ENCODE results near the gene ADAD2.

ADAD2 gene

DNA sequence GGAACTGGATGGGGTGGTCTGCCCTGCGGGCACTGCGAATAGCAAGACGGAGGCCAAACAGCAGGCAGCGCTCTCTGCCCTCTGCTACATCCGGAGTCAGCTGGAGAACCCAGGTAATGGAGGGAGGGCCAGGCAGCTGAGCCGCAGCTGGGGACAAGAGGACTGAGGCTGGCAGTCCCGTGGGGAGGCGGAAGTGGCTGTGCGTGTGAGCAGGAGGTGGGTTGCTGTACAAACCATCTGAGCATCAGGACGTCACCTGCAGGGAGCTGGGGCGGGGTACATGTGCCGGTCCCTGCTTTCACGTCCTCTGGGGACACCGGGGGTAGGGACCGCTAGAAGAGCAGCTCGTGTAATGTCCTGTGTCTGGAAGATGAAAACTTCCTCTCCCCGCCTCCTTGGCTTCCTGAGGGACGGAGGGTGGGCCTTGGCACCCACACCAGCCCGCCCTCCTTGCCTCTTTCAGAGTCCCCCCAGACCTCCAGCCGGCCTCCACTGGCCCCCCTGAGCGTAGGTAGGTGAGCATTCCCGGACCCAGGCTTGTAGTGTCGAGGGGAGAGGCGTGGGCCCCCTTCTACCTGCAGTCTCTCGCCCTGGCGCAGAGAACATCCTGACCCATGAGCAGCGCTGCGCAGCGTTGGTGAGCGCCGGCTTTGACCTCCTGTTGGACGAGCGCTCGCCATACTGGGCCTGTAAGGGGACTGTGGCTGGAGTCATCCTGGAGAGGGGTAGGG is 3.7 kb downstream of the ADAD2 start (continued):
- TF ChIP-seq ZNF514 (tag by site-specific recombination; IDR thresholded peaks at IDR 0.05) (no peak), KLF16 (tag by site-specific recombination; IDR thresholded peaks at IDR 0.05) (no peak)

- H3K9me3 ChIP-seq (ENCODE audit: control insufficient read depth, insufficient read depth, low read depth, low read length) = no peaks in the 10 kb centered on the region
- ChIA-PET CTCF (interaction anchor here (0.9 to 1.5 kb wide), 2 partner anchors 9 to 288 kb away, joined by 4 read pairs; partner anchors contain the start of gene TAF1C), POLR2A (no interaction called here)
Observed at GRCh38 chr16:84195201-84196093, 4.5 kb downstream of the ADAD2 start.

GRCh38 chr16:84196101-84196500 is 5.1 kb downstream of the ADAD2 start:
- ChIA-PET CTCF (interaction anchor here (0.9 to 1.5 kb wide), 2 partner anchors 9 to 287 kb away, joined by 4 read pairs; partner anchors contain the start of gene TAF1C), POLR2A (no interaction called here)
- no peak overlapping the region for H3K4me3 ChIP-seq (ENCODE audit: low read depth, low read length)
- H3K9me3 ChIP-seq (ENCODE audit: control insufficient read depth, insufficient read depth, low read depth, low read length) = no peaks in the 10 kb centered on the region
- no peaks in the 10 kb centered on the region for H3K4me1 ChIP-seq (ENCODE audit: control insufficient read depth, insufficient read depth, low read length)
- H3K27ac ChIP-seq (ENCODE audit: extremely low read depth, low read depth, low read length) = no peak overlapping the region
- no peaks in the 10 kb centered on the region for H3K36me3 ChIP-seq (ENCODE audit: control insufficient read depth in 2 of 2, insufficient read depth in 1 of 2, low read length in 2 of 2)
- TF ChIP-seq ZNF184 (tag by site-specific recombination; IDR thresholded peaks at IDR 0.05) (no peak), ZNF174 (tag by site-specific recombination; IDR thresholded peaks at IDR 0.05) (no peak), ZNF169 (tag by site-specific recombination; IDR thresholded peaks at IDR 0.05) (no peak), ZNF560 (tag by site-specific recombination; IDR thresholded peaks at IDR 0.05; ENCODE audit: borderline replicate concordance) (no peak), ZNF341 (tag by site-specific recombination; IDR thresholded peaks at IDR 0.05; ENCODE audit: low read depth) (no peak), ZNF302 (tag by site-specific recombination; IDR thresholded peaks at IDR 0.05; ENCODE audit: low read depth) (no peak), KLF16 (tag by site-specific recombination; IDR thresholded peaks at IDR 0.05) (no peak), ZBTB21 (tag by site-specific recombination; IDR thresholded peaks at IDR 0.05) (no peak), ZNF221 (tag by site-specific recombination; IDR thresholded peaks at IDR 0.05; ENCODE audit: borderline replicate concordance) (no peak), ZNF449 (tag by site-specific recombination; IDR thresholded peaks at IDR 0.05) (no peak), ZNF366 (tag by site-specific recombination; conservative IDR thresholded peaks at IDR 0.05) (no peak)

More at GRCh38 chr16:84195201-84196093, 4.5 kb downstream of the ADAD2 start:
- no peak overlapping the region for H3K27ac ChIP-seq (ENCODE audit: extremely low read depth, low read depth, low read length)
- H3K4me3 ChIP-seq (ENCODE audit: low read depth, low read length) = no peak overlapping the region
- H3K36me3 ChIP-seq (ENCODE audit: control insufficient read depth in 2 of 2, insufficient read depth in 1 of 2, low read length in 2 of 2) = no peaks in the 10 kb centered on the region
- TF ChIP-seq ZNF350 (tag by site-specific recombination; IDR thresholded peaks at IDR 0.05) (no peak), ZNF280D (tag by site-specific recombination; IDR thresholded peaks at IDR 0.05) (no peak), KLF1 (tag by site-specific recombination; IDR thresholded peaks at IDR 0.05) (no peak), ZNF664 (tag by site-specific recombination; IDR thresholded peaks at IDR 0.05) (no peak), OSR2 (tag by site-specific recombination; IDR thresholded peaks at IDR 0.05) (no peak), ZIC2 (tag by site-specific recombination; IDR thresholded peaks at IDR 0.05) (no peak), ZNF549 (tag by site-specific recombination; IDR thresholded peaks at IDR 0.05) (no peak), ZNF654 (tag by site-specific recombination; IDR thresholded peaks at IDR 0.05; ENCODE audit: low read depth) (no peak), ZNF121 (tag by site-specific recombination; IDR thresholded peaks at IDR 0.05) (no peak), ZFP69B (tag by site-specific recombination; IDR thresholded peaks at IDR 0.05) (no peak), ZSCAN23 (tag by site-specific recombination; IDR thresholded peaks at IDR 0.05) (no peak), ZNF148 (tag by site-specific recombination; IDR thresholded peaks at IDR 0.05; ENCODE audit: borderline replicate concordance) (no peak), ZNF202 (tag by site-specific recombination; IDR thresholded peaks at IDR 0.05; ENCODE audit: borderline replicate concordance) (no peak), ZNF701 (tag by site-specific recombination; IDR thresholded peaks at IDR 0.05) (no peak), ZNF510 (tag by site-specific recombination; IDR thresholded peaks at IDR 0.05; ENCODE audit: insufficient replicate concordance) (no peak)
- no peaks in the 10 kb centered on the region for H3K4me1 ChIP-seq (ENCODE audit: control insufficient read depth, insufficient read depth, low read length)

Data from HEK293 (cell line).